Osteoblast (primary cell): Measurements from ENCODE around the gene TESK2. TPM values are rescaled to one million over a fixed set of nuclear protein-coding genes. Genes with fewer than 3 reads are reported as not detected.

ENCODE experiments used
- DNase-seq: peaks from one replicate; pipeline ENCODE4 v3.0.0; 2011; ENCODE audit warnings: low spot score, mixed read lengths; ENCODE audit not compliant: insufficient read length; ENCODE audit errors: missing footprints
- H2AFZ ChIP-seq: 2 replicates; pipeline ENCODE4 v1.6.0; 2011; ENCODE audit warnings: mild to moderate bottlenecking, low read length
- H3K27ac ChIP-seq: 2 replicates; pipeline ENCODE4 v1.5.1; 2011; ENCODE audit warnings: mild to moderate bottlenecking, low read depth, low read length, moderate library complexity
- H3K27me3 ChIP-seq: 2 replicates; pipeline ENCODE4 v1.6.0; 2012; ENCODE audit warnings: mild to moderate bottlenecking, control low read depth, inconsistent platforms, low read length, moderate library complexity; ENCODE audit not compliant: insufficient read depth
- H3K36me3 ChIP-seq: 2 replicates; pipeline ENCODE4 v1.5.1; 2011; ENCODE audit warnings: mild to moderate bottlenecking, low read length, control low read depth, moderate library complexity; ENCODE audit not compliant: insufficient read depth
- H3K4me1 ChIP-seq: 2 replicates; pipeline ENCODE4 v1.5.1; 2011; ENCODE audit warnings: mild to moderate bottlenecking, low read length, control low read depth, moderate library complexity; ENCODE audit not compliant: insufficient read depth
- H3K4me2 ChIP-seq: 2 replicates; pipeline ENCODE4 v1.6.0; 2011; ENCODE audit warnings: mild to moderate bottlenecking, low read length; ENCODE audit not compliant: insufficient read depth
- H3K4me3 ChIP-seq: fragments of 200-600 bp; sonication (generic); 3 replicates; pipeline ENCODE4 v1.5.1; 2012; ENCODE audit warnings: mild to moderate bottlenecking, low read length, inconsistent platforms; ENCODE audit not compliant: insufficient read depth
- H3K79me2 ChIP-seq: 2 replicates; pipeline ENCODE4 v1.6.0; 2012; ENCODE audit warnings: mild to moderate bottlenecking, low read length, control low read depth, inconsistent platforms; ENCODE audit not compliant: insufficient read depth
- H3K9me3 ChIP-seq: 2 replicates; pipeline ENCODE4 v1.5.1; 2011; ENCODE audit warnings: low read depth, low read length, control low read depth
- H4K20me1 ChIP-seq: 2 replicates; pipeline ENCODE4 v1.6.0; 2012; ENCODE audit warnings: mild to moderate bottlenecking, low read length, control low read depth; ENCODE audit not compliant: insufficient read depth
- CTCF ChIP-seq: IDR thresholded peaks from 2 replicates; pipeline ENCODE4 v1.5.1; 2011; ENCODE audit warnings: mild to moderate bottlenecking, low read depth, low read length, moderate library complexity; ENCODE audit errors: extremely low read depth
- total RNA-seq: library from RNA; depleted of rRNA; stranded (reverse); fragments of >200 nt; gene quantifications from 2 replicates; pipeline ENCODE4 v1.2.3, GENCODE V29; 2012

TESK2 gene
- total RNA-seq, 1 donor: 5.4 TPM

DNA sequence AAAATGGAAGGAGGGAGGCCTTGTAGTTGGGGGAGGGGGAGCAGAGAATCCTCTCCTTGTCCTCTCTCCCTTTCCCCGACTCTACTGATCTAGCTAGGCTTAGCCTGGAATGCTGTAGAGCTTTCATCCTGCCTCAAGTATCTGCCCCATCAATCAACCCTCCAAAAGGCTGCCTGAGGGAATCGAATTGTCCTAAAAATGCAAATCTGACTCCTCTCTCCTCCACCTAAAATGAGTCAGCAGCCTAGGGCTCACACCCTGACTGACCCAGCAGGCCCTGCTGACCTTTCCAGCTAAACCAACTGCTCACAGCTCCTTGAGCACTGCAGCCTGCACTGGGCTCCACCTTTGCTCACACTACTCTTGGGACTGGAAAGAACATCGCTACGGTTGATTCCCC, 161.5 kb downstream of the TESK2 start:
- no peak for DNase-seq
- peaks cover 19% of the 10 kb centered on the region for H3K36me3 ChIP-seq
- H3K9me3 ChIP-seq: no peaks in the 10 kb centered on the region
- TF ChIP-seq CTCF: no peak
- H3K4me1 ChIP-seq: peaks cover 8% of the 10 kb centered on the region
- H3K27ac ChIP-seq: no peak overlapping the region
- no peak overlapping the region for H3K4me2 ChIP-seq
- no peaks in the 10 kb centered on the region for H3K79me2 ChIP-seq
- H3K27me3 ChIP-seq: no peaks in the 10 kb centered on the region
- H4K20me1 ChIP-seq: no peaks in the 10 kb centered on the region
- H3K4me3 ChIP-seq: no peak overlapping the region
- no peak overlapping the region for H2AFZ ChIP-seq

DNA sequence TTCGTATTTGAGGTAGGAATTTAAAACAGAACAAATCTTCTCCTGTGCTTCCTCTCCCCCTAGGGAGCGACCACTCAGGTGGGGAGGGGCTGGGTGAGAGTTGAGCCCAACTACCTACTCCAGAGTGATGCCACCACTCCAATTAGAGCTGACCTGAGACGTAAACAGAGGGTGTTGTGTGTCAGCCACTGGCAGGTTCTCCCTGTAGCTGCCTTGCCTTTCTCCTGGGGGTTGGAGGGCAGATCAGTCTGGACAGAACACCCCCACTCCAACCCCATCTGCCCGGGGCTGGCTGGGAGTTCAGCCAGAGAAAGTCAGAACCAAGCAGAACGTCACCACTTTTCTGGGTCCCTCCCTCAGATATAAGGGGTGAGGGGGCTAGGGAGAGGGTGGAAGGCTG, 162.3 kb downstream of the TESK2 start:
- Histone ChIP-seq H3K27ac (no peak overlapping the region), H3K9me3 (no peaks in the 10 kb centered on the region), H2AFZ (no peak overlapping the region), H4K20me1 (no peaks in the 10 kb centered on the region), H3K4me3 (no peak overlapping the region), H3K27me3 (no peaks in the 10 kb centered on the region), H3K4me2 (no peak overlapping the region), H3K79me2 (no peaks in the 10 kb centered on the region), H3K4me1 (peaks cover 8% of the 10 kb centered on the region), H3K36me3 (peaks cover 16% of the 10 kb centered on the region)
- no peak for TF ChIP-seq CTCF
- no peak for DNase-seq

DNA sequence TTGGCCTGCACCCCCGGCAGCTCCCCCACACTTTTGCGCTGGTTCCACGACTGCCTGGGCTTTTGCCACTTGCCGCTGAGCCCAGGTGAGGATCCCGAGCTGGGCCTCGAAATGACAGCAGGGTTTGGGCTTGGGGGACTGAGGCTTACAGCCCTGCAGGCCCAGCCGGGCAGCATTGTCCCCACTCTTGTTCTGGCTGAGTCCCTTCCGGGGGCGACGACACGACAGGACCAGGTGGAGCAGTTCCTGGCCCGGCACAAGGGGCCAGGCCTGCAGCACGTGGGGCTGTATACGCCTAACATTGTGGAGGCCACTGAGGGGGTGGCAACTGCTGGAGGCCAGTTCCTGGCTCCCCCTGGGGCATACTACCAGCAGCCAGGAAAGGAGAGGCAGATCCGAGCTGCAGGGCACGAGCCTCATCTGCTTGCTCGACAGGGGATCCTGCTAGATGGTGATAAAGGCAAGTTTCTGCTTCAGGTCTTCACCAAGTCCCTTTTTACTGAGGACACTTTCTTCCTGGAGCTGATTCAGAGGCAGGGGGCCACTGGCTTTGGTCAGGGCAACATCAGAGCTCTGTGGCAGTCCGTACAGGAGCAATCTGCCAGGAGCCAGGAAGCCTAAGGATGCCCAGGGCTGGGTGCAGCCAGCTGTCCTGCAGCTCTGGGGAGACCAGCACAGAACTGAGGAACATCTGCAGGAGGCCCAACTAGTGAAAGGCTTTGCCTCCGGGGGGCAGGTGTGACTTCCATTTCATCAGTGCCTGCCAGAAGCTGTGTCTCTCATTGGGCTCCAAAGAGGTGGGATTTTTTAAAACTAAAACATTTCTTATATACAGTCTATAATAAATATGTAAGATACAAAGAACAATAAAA, 163.1 kb downstream of the TESK2 start:
- H3K4me1 ChIP-seq: peaks cover 8% of the 10 kb centered on the region
- H3K79me2 ChIP-seq: no peaks in the 10 kb centered on the region
- no peak overlapping the region for H2AFZ ChIP-seq
- peak; percentile 32 for DNase-seq
- H3K4me3 ChIP-seq: no peak overlapping the region
- peaks cover 11% of the 10 kb centered on the region for H3K36me3 ChIP-seq
- no peak for TF ChIP-seq CTCF
- no peaks in the 10 kb centered on the region for H3K9me3 ChIP-seq
- H4K20me1 ChIP-seq: no peaks in the 10 kb centered on the region
- no peaks in the 10 kb centered on the region for H3K27me3 ChIP-seq
- no peak overlapping the region for H3K27ac ChIP-seq
- H3K4me2 ChIP-seq: peak overlapping the region; percentile 88
